GM19395 (cell line): ENCODE results near the gene ZIC2.
"Not testable (repeated sequence)": the region's sequence is repeated elsewhere in the genome, so short reads cannot be mapped to it uniquely, and the experiment has no call there.

Source experiments
- ATAC-seq: cut with Tn5 transposase; IDR thresholded peaks from one replicate; pipeline ENCODE4 v1.9.1; 2021; ENCODE audit warnings: mild to moderate bottlenecking, moderate library complexity; ENCODE audit not compliant: unreplicated experiment

ZIC2 gene

DNA sequence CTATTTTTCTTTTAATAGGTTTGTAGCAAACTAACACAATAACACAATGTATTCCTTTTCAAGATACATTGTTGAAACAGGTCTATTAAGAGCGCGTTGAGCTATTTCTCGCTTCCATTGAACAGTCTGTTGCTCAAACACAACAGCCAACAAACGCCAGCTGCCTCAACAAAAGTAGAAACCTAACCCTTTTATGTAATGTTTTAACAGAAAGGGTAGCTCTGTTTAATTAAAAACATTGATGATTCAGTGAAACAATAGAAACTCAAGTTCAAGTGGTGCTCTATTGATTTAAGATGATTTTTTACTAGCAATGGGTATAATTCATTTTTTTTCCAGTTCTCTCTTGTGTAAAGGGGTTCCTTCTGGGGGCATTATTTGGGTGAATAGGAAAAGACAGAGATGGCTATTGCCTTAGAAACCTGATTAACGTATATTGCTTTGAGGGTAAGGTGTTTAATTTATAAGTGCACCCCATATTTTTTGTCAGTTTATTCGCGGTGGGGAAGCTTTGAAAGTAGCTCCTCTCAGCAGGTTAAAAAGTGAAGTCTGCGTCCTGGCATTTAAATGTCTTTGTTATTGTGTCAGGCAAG lies 14.9 kb downstream of the ZIC2 start:
- no peak for ATAC-seq

DNA sequence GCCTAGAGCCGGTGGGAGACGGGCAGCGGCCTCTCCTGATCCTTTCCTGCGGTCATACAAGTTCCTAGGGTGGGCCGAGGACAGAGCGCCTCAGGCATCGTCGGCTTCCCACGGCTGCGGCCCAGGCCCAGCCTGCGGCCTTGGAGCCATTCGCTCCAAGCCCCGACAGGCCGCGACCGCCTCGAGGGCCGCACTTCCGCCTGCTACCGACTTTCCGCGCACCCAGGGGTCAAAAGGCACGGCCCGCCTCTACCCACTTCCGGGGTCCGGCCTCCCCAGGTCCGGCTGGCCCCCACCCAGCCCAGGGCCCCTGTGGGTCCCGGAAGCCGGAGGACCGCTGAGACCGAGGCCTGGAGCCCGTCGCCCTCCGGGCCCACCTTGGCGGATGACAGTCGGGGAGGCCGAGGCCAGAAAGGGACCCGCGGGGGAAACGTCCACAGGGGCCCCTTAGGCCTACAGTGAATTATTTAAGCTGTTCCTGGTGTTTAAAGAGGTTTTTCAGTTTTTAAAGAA lies 16.2 kb downstream of the ZIC2 start:
- ATAC-seq = no peak

DNA sequence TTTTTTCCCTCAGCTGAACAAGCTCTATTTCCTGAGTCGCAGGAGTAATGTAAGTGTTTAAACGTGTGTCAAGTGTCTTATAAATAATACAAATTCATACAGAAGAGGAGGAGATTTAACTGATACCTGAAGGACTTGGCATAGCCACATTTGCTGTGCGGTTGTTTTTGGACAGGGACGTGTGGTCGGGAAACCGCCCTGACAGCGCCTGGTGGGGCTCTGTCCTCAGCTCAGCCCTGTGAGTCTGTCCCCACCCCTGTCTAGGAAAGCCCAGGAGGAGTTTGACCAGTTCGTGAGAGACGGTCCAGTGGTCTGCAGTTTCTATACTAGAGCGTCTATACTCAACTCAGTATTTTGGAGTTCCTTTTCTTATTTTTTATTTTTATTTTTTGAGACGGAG lies 16.7 kb downstream of the ZIC2 start:
- ATAC-seq = no peak

DNA sequence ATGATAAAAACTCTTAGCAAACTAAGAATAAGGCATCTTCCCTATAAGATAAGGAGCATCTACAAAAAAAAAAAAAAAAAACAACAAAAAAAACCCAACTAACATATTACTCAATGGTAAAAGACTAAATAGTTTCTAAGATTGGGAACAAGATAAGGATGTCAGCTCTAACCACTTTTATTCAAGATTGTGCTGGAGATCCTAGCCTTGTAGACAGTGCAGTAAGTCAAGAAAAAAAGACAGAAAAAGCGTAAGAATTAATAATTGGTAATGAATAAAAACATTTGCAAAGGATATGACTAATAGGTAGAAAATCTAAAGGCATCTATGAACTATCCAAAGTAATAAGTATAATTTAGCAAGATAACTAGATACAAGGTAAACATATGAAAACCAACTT lies 33.0 kb downstream of the ZIC2 start:
- ATAC-seq = no peak

DNA sequence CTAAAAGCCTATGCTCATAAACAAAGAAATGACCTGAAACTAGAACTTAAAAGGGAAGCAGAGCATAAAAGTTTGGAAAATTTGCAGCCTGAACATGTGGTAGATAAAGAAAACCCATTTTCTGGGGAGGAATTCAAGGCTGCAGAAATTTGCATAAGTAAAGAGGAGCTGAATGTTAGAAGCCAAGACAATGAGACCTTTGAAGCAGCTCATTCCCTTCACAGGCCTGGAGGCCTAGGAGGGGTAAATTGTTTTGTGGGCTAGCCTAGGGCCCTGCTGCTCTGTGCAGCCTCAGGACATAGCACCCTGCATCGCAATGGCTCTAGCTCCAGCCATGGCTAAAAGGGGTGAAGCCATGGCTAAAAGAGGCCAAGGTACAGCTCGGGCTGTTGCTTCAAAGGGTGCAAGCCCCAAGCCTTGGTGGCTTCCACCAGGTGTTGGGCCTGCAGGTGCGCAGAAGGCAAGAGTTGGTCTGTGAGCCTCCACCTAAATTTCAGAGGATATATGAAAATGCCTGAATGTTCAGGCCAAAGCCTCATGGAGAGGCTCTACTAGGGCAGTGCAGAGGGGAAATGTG lies 38.3 kb downstream of the ZIC2 start:
- no peak for ATAC-seq

DNA sequence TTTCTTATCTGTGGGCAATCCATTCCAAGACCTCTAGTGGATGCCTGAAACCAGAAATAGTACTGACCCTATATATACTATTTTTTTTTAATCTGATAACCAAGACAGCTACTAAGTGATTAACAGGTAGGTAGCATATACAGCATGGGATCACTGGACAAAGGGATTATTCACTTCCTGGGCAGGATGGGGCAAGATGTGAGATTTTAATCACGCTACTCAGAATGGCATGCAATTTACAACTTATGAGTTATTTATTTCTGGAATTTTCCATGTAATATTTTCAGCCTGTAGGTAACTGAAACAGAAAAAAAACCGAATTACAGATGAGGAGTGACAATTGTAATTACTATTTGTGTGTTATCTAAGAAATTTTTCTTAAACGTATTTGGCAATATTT lies 41.2 kb downstream of the ZIC2 start:
- no peak for ATAC-seq

DNA sequence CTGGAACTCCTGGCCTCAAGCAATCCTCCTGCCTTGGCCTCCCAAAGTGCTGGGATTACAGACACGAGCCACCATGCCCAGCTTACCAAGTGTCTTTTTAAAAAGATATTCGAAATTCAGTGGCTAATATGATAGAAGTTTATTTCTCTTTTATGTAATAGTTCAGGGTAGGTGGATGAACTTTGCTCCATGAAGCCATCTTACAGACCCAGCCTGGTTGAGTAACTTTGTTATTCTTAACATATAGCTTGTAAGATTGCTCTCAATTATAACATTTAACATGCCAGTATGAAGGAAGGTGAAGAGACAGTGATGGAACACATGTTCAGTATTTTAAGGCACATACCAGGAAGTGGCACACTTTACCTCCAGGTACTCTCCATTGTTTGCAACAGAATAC lies 42.4 kb downstream of the ZIC2 start:
- ATAC-seq = no peak

DNA sequence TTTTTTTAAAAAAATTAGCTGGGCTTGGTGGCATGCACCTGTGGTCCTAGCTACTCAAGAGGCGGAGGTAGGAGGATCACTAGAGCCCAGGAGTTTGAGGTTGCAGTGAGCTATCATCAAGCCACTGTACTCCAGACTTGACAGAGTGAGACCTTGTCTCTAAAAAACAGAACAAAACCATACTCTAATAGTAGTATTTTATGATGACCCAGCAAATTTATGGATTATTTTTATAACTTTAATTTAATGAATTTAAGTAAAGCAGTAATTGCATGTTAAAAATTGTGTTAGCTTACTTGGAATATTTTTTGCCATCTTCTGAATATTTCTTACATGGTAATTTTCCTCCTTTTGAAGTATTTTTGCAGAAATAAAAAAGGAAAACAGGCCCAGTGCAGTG lies 48.3 kb downstream of the ZIC2 start:
- ATAC-seq = no peak

DNA sequence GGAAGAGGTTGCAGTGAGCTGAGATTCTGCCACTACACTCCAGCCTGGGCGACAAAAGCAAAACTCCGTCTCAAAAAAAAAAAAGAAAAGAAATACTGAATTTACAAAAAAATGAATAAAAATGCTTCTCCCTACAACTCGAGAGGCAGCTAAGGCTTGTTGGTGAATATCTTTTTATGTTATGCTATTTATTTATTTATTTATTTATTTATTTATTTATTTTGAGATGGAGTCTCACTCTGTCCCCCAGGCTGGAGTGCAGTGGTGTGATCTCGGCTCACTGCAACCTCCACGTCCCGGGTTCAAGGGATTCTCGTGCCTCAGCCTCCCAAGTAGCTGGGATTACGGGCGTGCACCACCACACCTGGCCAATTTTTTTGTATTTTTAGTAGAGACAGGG lies 51.1 kb downstream of the ZIC2 start:
- ATAC-seq = not testable (repeated sequence)

DNA sequence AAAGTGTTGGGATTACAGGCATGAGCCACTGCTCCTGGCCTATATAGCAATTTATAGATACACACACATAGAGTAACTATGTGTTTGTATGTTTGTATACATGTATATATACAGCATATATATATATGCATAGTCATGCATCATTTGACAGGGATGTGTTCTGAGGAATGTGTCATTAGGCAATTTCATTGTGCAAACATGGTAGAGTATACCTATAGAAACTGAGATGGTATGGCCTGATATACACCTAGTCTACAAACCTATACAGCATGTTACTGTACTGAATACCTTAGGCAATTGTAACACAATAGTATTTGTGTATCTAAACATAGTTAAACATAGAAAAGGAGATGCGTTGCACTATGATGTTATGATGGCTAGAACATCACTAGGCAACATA lies 54.4 kb downstream of the ZIC2 start:
- no peak for ATAC-seq
